CD4-positive, CD25-positive, alpha-beta regulatory T cell (primary cell): ENCODE data around the gene MOB1B. TPM values are rescaled to one million over a fixed set of nuclear protein-coding genes. Genes with fewer than 3 reads are reported as not detected.
A peak's percentile ranks its signal among the peaks of the same experiment; 100 is the strongest.

Source experiments
- ATAC-seq, 2 donors: fragments of 150-1000 bp; cut with Tn5 transposase; one replicate each; pipeline ENCODE4 v1.10.0; 2021; ENCODE audit warnings: low read depth in 2 of 2, moderate number of reproducible peaks in 2 of 2, moderate library complexity in 1 of 2
- DNase-seq, 3 donors: peaks; one replicate each; pipeline versions ENCODE4 v3.0.0 to v3.0.0-alpha.2; 2012 to 2022; ENCODE audit warnings: mixed read lengths in 1 of 3
- H3K27ac ChIP-seq: one replicate; pipeline ENCODE4 v1.7.0; 2013; ENCODE audit warnings: mild to moderate bottlenecking, low read length; ENCODE audit not compliant: insufficient read depth, poor library complexity, severe bottlenecking
- H3K27me3 ChIP-seq: one replicate; pipeline ENCODE4 v1.7.0; 2013; ENCODE audit warnings: low read length; ENCODE audit not compliant: control insufficient read depth, insufficient read depth
- H3K36me3 ChIP-seq: one replicate; pipeline ENCODE4 v1.7.0; 2013; ENCODE audit warnings: mild to moderate bottlenecking, low read length, moderate library complexity; ENCODE audit not compliant: control insufficient read depth, insufficient read depth
- H3K4me1 ChIP-seq: 2 replicates; pipeline ENCODE4 v1.7.0; 2013; ENCODE audit warnings: mild to moderate bottlenecking, low read length; ENCODE audit not compliant: insufficient read depth, control insufficient read depth, poor library complexity, severe bottlenecking
- H3K4me3 ChIP-seq: one replicate; pipeline ENCODE4 v1.7.0; 2013; ENCODE audit warnings: low read depth, mild to moderate bottlenecking, low read length, moderate library complexity
- H3K9me3 ChIP-seq, 2 experiments: 1 replicate in 1 of 2; 2 replicates in 1 of 2; pipeline ENCODE4 v1.7.0; 2013; ENCODE audit warnings: low read length in 2 of 2, mild to moderate bottlenecking in 1 of 2, moderate library complexity in 1 of 2; ENCODE audit not compliant: control insufficient read depth in 2 of 2
- H3K27ac Mint-ChIP-seq, 3 donors: one replicate each; pipeline ENCODE4 v1.8.0; 2020 to 2022; ENCODE audit warnings: mild to moderate bottlenecking in 3 of 3, mixed read lengths in 3 of 3, moderate library complexity in 2 of 3
- H3K27me3 Mint-ChIP-seq: one replicate; pipeline ENCODE4 v1.8.0; 2022; ENCODE audit warnings: mild to moderate bottlenecking, mixed read lengths
- H3K36me3 Mint-ChIP-seq: one replicate; pipeline ENCODE4 v1.8.0; 2020; ENCODE audit warnings: mixed read lengths
- H3K4me1 Mint-ChIP-seq, 4 donors: one replicate each; pipeline ENCODE4 v1.8.0; 2020 to 2022; ENCODE audit warnings: mixed read lengths in 4 of 4, mild to moderate bottlenecking in 1 of 4
- H3K4me3 Mint-ChIP-seq, 4 donors: one replicate each; pipeline ENCODE4 v1.8.0; 2020 to 2022; ENCODE audit warnings: mild to moderate bottlenecking in 4 of 4, mixed read lengths in 4 of 4, moderate library complexity in 3 of 4
- H3K9me3 Mint-ChIP-seq, 7 donors: one replicate each; pipeline ENCODE4 v1.8.0; 2020 to 2022; ENCODE audit warnings: mixed read lengths in 7 of 7, mild to moderate bottlenecking in 3 of 7, moderate library complexity in 2 of 7
- polyA plus RNA-seq, 4 donors: library from polyadenylated mRNA; unstranded; fragments of 300-500 nt; fragmentation: Illumina TruSeq; gene quantifications; one replicate each; pipeline ENCODE4 v1.2.3, GENCODE V29; 2021
- total RNA-seq: library from RNA; stranded (reverse); gene quantifications from one replicate; pipeline ENCODE4 v1.2.3, GENCODE V29; 2022

MOB1B gene
- total RNA-seq (17.7 TPM), polyA plus RNA-seq (1 to 10 TPM in 3 of 4 donors, under 1 TPM in 1; 0.96 to 2.0 (median 1.2) TPM)

- Histone ChIP-seq H3K9me3 (no peaks in the 10 kb centered on the region), H3K27me3 (no peaks in the 10 kb centered on the region), H3K27ac (peak within 1 kb of the TSS; percentile 47), H3K4me1 (peaks cover 19% of the 10 kb centered on the region), H3K4me3 (peak within 1 kb of the TSS; percentile 87), H3K36me3 (no peaks in the 10 kb centered on the region)
- Mint-ChIP-seq H3K36me3 (peaks cover 17% of the 10 kb centered on the region), H3K4me3 (peak within 1 kb of the TSS; percentile 89 to 99 (median 98)), H3K9me3 (peaks cover 0 to 2% (median 0%) of the 10 kb centered on the region in 7 donors), H3K27ac (peak within 1 kb of the TSS; percentile 88 to 93 (median 92)), H3K27me3 (no peaks in the 10 kb centered on the region), H3K4me1 (peaks cover 32 to 42% (median 37%) of the 10 kb centered on the region in 4 donors)
- DNase-seq (peak; percentile 79 to 88 (median 83)), ATAC-seq (peak; percentile 96)
These were observed at the start of gene MOB1B for GRCh38 chr4:70901984-70902576. Gene MOB1B, plus strand, starts transcription at chr4:70902369. Its CDS starts 168 bp downstream, at chr4:70902537.

GRCh38 chr4:70855464-70855863 is 46.7 kb upstream of the MOB1B start:
- no peaks in the 10 kb centered on the region for H3K27me3 Mint-ChIP-seq
- DNase-seq (no peak), ATAC-seq (no peak)
- Histone ChIP-seq H3K9me3 (no peaks in the 10 kb centered on the region), H3K36me3 (no peaks in the 10 kb centered on the region), H3K27ac (no peak overlapping the region), H3K4me3 (no peak overlapping the region), H3K27me3 (no peaks in the 10 kb centered on the region), H3K4me1 (no peaks in the 10 kb centered on the region)
- H3K27ac Mint-ChIP-seq = no peak overlapping the region
- H3K4me3 Mint-ChIP-seq = no peak overlapping the region
- no peaks in the 10 kb centered on the region for H3K9me3 Mint-ChIP-seq
- H3K36me3 Mint-ChIP-seq = no peaks in the 10 kb centered on the region
- H3K4me1 Mint-ChIP-seq = peaks cover 0 to 4% (median 0%) of the 10 kb centered on the region in 4 donors

GRCh38 chr4:70858454-70858853 is 43.7 kb upstream of the MOB1B start:
- no peaks in the 10 kb centered on the region for H3K36me3 ChIP-seq
- Mint-ChIP-seq H3K4me3 (no peak overlapping the region), H3K4me1 (peaks cover 0 to 8% (median 5%) of the 10 kb centered on the region in 4 donors), H3K27ac (no peak overlapping the region), H3K9me3 (no peaks in the 10 kb centered on the region), H3K36me3 (no peaks in the 10 kb centered on the region), H3K27me3 (no peaks in the 10 kb centered on the region)
- H3K27ac ChIP-seq = no peak overlapping the region
- H3K27me3 ChIP-seq = no peaks in the 10 kb centered on the region
- DNase-seq (no peak), ATAC-seq (no peak)
- no peaks in the 10 kb centered on the region for H3K9me3 ChIP-seq
- H3K4me3 ChIP-seq = no peak overlapping the region
- H3K4me1 ChIP-seq = peaks cover 8% of the 10 kb centered on the region

DNA sequence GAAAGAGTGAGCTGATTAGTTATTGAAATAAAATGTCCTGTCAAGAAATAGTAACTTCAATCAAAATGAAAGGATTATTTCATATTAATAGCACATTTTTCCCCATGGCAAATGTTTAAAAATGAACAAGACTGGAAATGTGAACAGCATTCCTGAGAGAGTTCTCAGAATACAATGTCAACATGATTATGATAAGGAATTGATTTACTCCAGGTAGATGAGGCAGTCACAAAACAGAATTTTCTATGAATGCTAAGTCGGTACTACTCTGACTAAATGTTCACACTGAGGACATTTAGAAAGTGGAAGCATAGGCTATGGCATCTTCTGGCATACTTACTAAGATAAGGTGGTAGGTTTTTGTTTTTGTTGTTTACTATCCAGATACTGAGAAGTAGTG is 43.1 kb upstream of the MOB1B start:
- no peak for DNase-seq
- no peak overlapping the region for H3K4me3 Mint-ChIP-seq
- H3K27ac Mint-ChIP-seq = no peak overlapping the region

DNA sequence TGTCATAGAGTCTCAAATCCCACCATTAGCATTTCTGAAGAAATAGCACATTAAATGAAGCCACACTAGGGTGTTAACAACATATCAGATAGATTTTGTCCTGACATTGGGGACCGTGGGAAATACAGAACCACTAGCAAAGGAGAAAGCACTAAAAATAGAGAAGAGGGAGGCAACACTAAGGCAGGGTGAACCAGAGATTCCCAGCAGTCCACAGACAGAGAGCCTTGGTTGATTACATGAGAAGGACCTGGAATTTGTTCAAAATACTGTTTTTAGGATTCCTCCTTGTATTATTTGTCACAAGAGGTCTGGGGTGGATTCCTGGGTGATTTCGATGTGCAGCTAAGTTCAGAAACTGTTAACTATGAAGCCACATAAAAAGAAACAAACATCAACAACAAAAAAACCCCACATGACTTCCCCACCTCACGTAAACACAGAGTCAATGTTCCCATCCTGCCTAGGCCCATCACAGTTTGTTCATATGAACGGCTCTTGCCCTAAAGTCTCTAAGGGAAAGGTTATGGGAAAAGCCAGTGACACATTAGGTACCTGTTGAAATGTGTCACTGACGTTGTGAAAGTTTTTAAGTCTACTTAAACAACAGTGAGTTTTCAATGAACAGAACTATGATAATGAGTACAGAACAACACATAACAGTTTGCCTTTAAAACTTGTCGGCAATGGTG is 38.9 kb upstream of the MOB1B start:
- ATAC-seq (peak; percentile 34 to 57), DNase-seq (peak in 1 of 3 donors; percentile 39)
- Mint-ChIP-seq H3K4me3 (peak overlapping the region in 2 of 4 donors; percentile 42 to 50), H3K27ac (peak overlapping the region; percentile 24 to 83 (median 61)), H3K27me3 (no peaks in the 10 kb centered on the region), H3K36me3 (no peaks in the 10 kb centered on the region), H3K9me3 (no peaks in the 10 kb centered on the region), H3K4me1 (peaks cover 0 to 13% (median 6%) of the 10 kb centered on the region in 4 donors)
- no peak overlapping the region for H3K27ac ChIP-seq
- no peaks in the 10 kb centered on the region for H3K9me3 ChIP-seq
- no peaks in the 10 kb centered on the region for H3K36me3 ChIP-seq
- peaks cover 9% of the 10 kb centered on the region for H3K4me1 ChIP-seq
- H3K27me3 ChIP-seq = no peaks in the 10 kb centered on the region
- peak overlapping the region; percentile 1 for H3K4me3 ChIP-seq

More for the DNA sequence above, 43.1 kb upstream of the MOB1B start:
- Histone ChIP-seq H3K36me3 (no peaks in the 10 kb centered on the region), H3K27me3 (no peaks in the 10 kb centered on the region), H3K4me1 (peaks cover 9% of the 10 kb centered on the region), H3K9me3 (no peaks in the 10 kb centered on the region), H3K27ac (no peak overlapping the region), H3K4me3 (no peak overlapping the region)
- no peaks in the 10 kb centered on the region for H3K9me3 Mint-ChIP-seq
- peaks cover 0 to 13% (median 6%) of the 10 kb centered on the region in 4 donors for H3K4me1 Mint-ChIP-seq
- ATAC-seq = no peak
- no peaks in the 10 kb centered on the region for H3K36me3 Mint-ChIP-seq
- H3K27me3 Mint-ChIP-seq = no peaks in the 10 kb centered on the region

- Mint-ChIP-seq H3K36me3 (no peaks in the 10 kb centered on the region), H3K4me1 (peaks cover 0 to 2% (median under 1%) of the 10 kb centered on the region in 4 donors), H3K27me3 (peaks cover 19% of the 10 kb centered on the region), H3K9me3 (peaks cover 0 to 1% (median 0%) of the 10 kb centered on the region in 7 donors), H3K27ac (no peak overlapping the region), H3K4me3 (no peak overlapping the region)
- ATAC-seq = no peak
- H3K36me3 ChIP-seq = no peaks in the 10 kb centered on the region
- H3K27me3 ChIP-seq = no peaks in the 10 kb centered on the region
- H3K27ac ChIP-seq = no peak overlapping the region
- DNase-seq = no peak
- H3K4me3 ChIP-seq = no peak overlapping the region
- no peaks in the 10 kb centered on the region for H3K9me3 ChIP-seq
- no peaks in the 10 kb centered on the region for H3K4me1 ChIP-seq
These were observed 33.4 kb upstream of the MOB1B start for GRCh38 chr4:70868778-70869177.

- H3K4me1 ChIP-seq = no peaks in the 10 kb centered on the region
- no peaks in the 10 kb centered on the region for H3K36me3 ChIP-seq
- no peaks in the 10 kb centered on the region for H3K9me3 ChIP-seq
- DNase-seq (no peak), ATAC-seq (no peak)
- Mint-ChIP-seq H3K9me3 (peaks cover 0 to 1% (median 0%) of the 10 kb centered on the region in 7 donors), H3K27ac (no peak overlapping the region), H3K4me1 (peaks cover 0 to 2% (median 0%) of the 10 kb centered on the region in 4 donors), H3K4me3 (no peak overlapping the region), H3K36me3 (no peaks in the 10 kb centered on the region), H3K27me3 (peaks cover 28% of the 10 kb centered on the region)
- no peak overlapping the region for H3K27ac ChIP-seq
- H3K4me3 ChIP-seq = no peak overlapping the region
- H3K27me3 ChIP-seq = no peaks in the 10 kb centered on the region
These were observed 29.0 kb upstream of the MOB1B start for GRCh38 chr4:70873216-70873615.
